K562 (cell line): ENCODE measurements around the gene TAF3. TPM values are rescaled to one million over a fixed set of nuclear protein-coding genes. Genes with fewer than 3 reads are reported as not detected.
A peak's percentile ranks its signal among the peaks of the same experiment; 100 is the strongest.

ENCODE experiments used
- ATAC-seq: fragments of 200-7000 bp; cut with Tn5 transposase; 3 replicates; pipeline ENCODE4 v1.9.1; 2020; ENCODE audit warnings: moderate library complexity
- BruUV-seq: library from RNA; stranded (reverse); fragments of 400-500 nt; replicated peaks from 2 replicates; lab custom pipeline; 2021; lab: Mats Ljungman, UMichigan
- CTCF ChIA-PET: fragments of 300-600 bp; formaldehyde crosslinking; extraction: SDS; loops from one replicate; lab custom pipeline; 2021; ENCODE audit warnings: low intra/inter-chr PET ratio; lab: Yijun Ruan, JAX
- POLR2A ChIA-PET: fragments of 300-600, 350-650 bp; sonication (Branson Sonifier 250); formaldehyde crosslinking; extraction: SDS; loops from one replicate; lab custom pipeline; 2021; ENCODE audit warnings: antibody characterized with exemption, inconsistent platforms; lab: Yijun Ruan, JAX
- DNase-seq, 4 experiments: peaks; one replicate each; pipeline versions ENCODE4 v3.0.0 to v3.0.0-alpha.2; 2011 to 2018; ENCODE audit warnings: low spot score in 3 of 4, mixed read lengths in 3 of 4; ENCODE audit errors: extremely low read depth in 1 of 4
- FAIRE-seq: peaks from 2 replicates; lab custom pipeline; 2011; peaks lifted over from hg19 to GRCh38; lab: Jason Lieb, UNC
- H2AFZ ChIP-seq: 2 replicates; pipeline ENCODE4 v1.6.0; 2011; ENCODE audit warnings: low read depth, low read length, control low read depth, inconsistent platforms
- H3K27ac ChIP-seq: fragments of 200-600 bp; 3 replicates; pipeline ENCODE4 v1.8.0; 2011; ENCODE audit warnings: low read depth, mild to moderate bottlenecking, control low read depth, inconsistent platforms, low read length, moderate library complexity, mixed read lengths; ENCODE audit errors: extremely low read depth
- H3K27me3 ChIP-seq, 2 experiments: fragments of 300-600 bp in 1 of 2; 2 replicates in 1 of 2; 3 replicates in 1 of 2; pipeline versions ENCODE4 v1.6.0 to v1.8.0; 2011; ENCODE audit warnings: inconsistent platforms in 2 of 2, low read length in 2 of 2, mild to moderate bottlenecking in 1 of 2, mixed read lengths in 1 of 2, moderate library complexity in 1 of 2; ENCODE audit not compliant: control insufficient read depth in 2 of 2, insufficient read depth in 2 of 2
- H3K36me3 ChIP-seq: fragments of 300-600 bp; 3 replicates; pipeline ENCODE4 v1.8.0; 2011; ENCODE audit warnings: mild to moderate bottlenecking, low read length, inconsistent platforms; ENCODE audit not compliant: control insufficient read depth, insufficient read depth
- H3K4me1 ChIP-seq, 2 experiments: fragments of 200-600 bp in 1 of 2; replicated peaks in 1 of 2; 2 replicates in 1 of 2; 3 replicates in 1 of 2; pipeline versions ENCODE4 v1.5.1 to v1.8.0; 2011; ENCODE audit warnings: inconsistent platforms in 2 of 2, low read length in 2 of 2, mild to moderate bottlenecking in 1 of 2, mixed read lengths in 1 of 2, moderate library complexity in 1 of 2; ENCODE audit not compliant: control insufficient read depth in 2 of 2, insufficient read depth in 2 of 2
- H3K4me2 ChIP-seq: 2 replicates; pipeline ENCODE4 v1.6.1; 2011; ENCODE audit warnings: low read length, control low read depth, inconsistent platforms, mixed read lengths; ENCODE audit not compliant: insufficient read depth
- H3K4me3 ChIP-seq: fragments of 200-600 bp; sonication (generic), shearing (Covaris generic); 2 replicates; pipeline ENCODE4 v1.5.1; 2016; ENCODE audit warnings: control low read depth, inconsistent platforms
- H3K79me2 ChIP-seq: fragments of 200-600 bp; 3 replicates; pipeline ENCODE4 v1.8.0; 2011; ENCODE audit warnings: low read length, inconsistent platforms; ENCODE audit not compliant: control insufficient read depth, insufficient read depth
- H3K9ac ChIP-seq, 2 experiments: 2 replicates each; pipeline versions ENCODE4 v1.6.0 to v1.6.1; 2011; ENCODE audit warnings: low read depth in 2 of 2, low read length in 2 of 2, control low read depth in 1 of 2, inconsistent platforms in 1 of 2, mild to moderate bottlenecking in 1 of 2, mixed read lengths in 1 of 2; ENCODE audit not compliant: insufficient read depth in 1 of 2
- H3K9me1 ChIP-seq: one replicate; pipeline ENCODE4 v1.6.0; 2011; ENCODE audit warnings: inconsistent platforms, mild to moderate bottlenecking, low read length, moderate library complexity; ENCODE audit not compliant: control insufficient read depth, insufficient read depth
- H3K9me3 ChIP-seq: replicated peaks from 2 replicates; pipeline ENCODE4 v1.5.1; 2011; ENCODE audit warnings: low read depth, low read length, inconsistent platforms; ENCODE audit not compliant: control insufficient read depth, insufficient read depth
- H4K20me1 ChIP-seq: replicated peaks from 2 replicates; pipeline ENCODE4 v1.6.1; 2011; ENCODE audit warnings: low read length, inconsistent platforms, mixed read lengths; ENCODE audit not compliant: control insufficient read depth, insufficient read depth
- POU5F1 ChIP-seq: fragments of 150-350 bp; IDR thresholded peaks from 2 replicates; pipeline ENCODE4 v1.6.1; 2014; ENCODE audit warnings: borderline replicate concordance, low read length, low read depth, mild to moderate bottlenecking; ENCODE audit not compliant: partially characterized antibody
- RBM14 ChIP-seq: fragments of 200-400 bp; formaldehyde crosslinking; IDR thresholded peaks from 2 replicates; pipeline ENCODE4 v1.6.1; 2018; ENCODE audit warnings: low read depth, mild to moderate bottlenecking, low read length, moderate library complexity, borderline replicate concordance; ENCODE audit not compliant: insufficient read depth
- RFX1 ChIP-seq: fragments of 450-650 bp; IDR thresholded peaks from 2 replicates; pipeline ENCODE4 v1.6.1; 2016; ENCODE audit warnings: mild to moderate bottlenecking, moderate library complexity
- RREB1 ChIP-seq: fragments of 250-450 bp; sonication (Bioruptor Pico); IDR thresholded peaks from 2 replicates; pipeline ENCODE4 v1.4.0; 2020
- SOX6 ChIP-seq: fragments of 450-650 bp; IDR thresholded peaks from 2 replicates; pipeline ENCODE4 v1.6.1; 2014; ENCODE audit warnings: mild to moderate bottlenecking
- WGBS: fragments of 100-300 bp; shearing (Covaris generic); methylation state at CpG from one replicate; pipeline ENCODE4 v1.1.6; 2016; ENCODE audit warnings: low coverage, mixed read lengths; ENCODE audit not compliant: insufficient coverage; ENCODE audit errors: missing lambda C conversion rate; 5-methylcytosine and 5-hydroxymethylcytosine counted together
- in situ Hi-C: fragments of 300-500 bp; cut with MboI; formaldehyde crosslinking; loops from 4 replicates; pipeline ENCODE4 v1.15.0; 2018; ENCODE audit warnings: inconsistent platforms, mixed read lengths
- intact Hi-C: fragments of 100-400 bp; cut with micrococcal nuclease; formaldehyde crosslinking; loops from 2 replicates; pipeline ENCODE4 v1.14.2; 2022
- polyA plus RNA-seq, 8 experiments: library from polyadenylated mRNA; depleted of rRNA in 4 of 8; stranded (reverse) in 5 of 8; unstranded in 3 of 8; fragments of >200 nt; fragmentation: Nextera tagmentation in 2 of 8; fragmentation: Illumina TruSeq in 1 of 8; extraction: Ambion mirVana in 2 of 8; extraction: Trizol in 1 of 8; gene quantifications; 2 replicates each; pipeline versions ENCODE4 v1.2.1 to v1.2.3, GENCODE V29; 2011 to 2014; ENCODE audit warnings: inconsistent platforms in 1 of 8, missing spikeins in 1 of 8
- total RNA-seq, 7 experiments: library from RNA; depleted of rRNA in 6 of 7; stranded (reverse); fragments of >200 nt in 6 of 7; fragmentation: Illumina TruSeq in 2 of 7; extraction: Trizol in 2 of 7; gene quantifications; 2 replicates each; pipeline versions ENCODE4 v1.2.1 to v1.2.3, GENCODE V29; 2011 to 2021; ENCODE audit warnings: low replicate concordance in 1 of 7

Gene TAF3
- total and polyA plus RNA-seq, 9 of the 15 experiments (the other 6 are each of a cell fraction or from before 2014, with no cell fraction given), result 1.5 to 9.9 (median 4.1) TPM

GRCh38 chr10:7901256-7901655 lies 83.0 kb downstream of the TAF3 start (continued):
- TF ChIP-seq RREB1 (CRISPR knock-in tag) (no peak), SOX6 (no peak), RBM14 (no peak), POU5F1 (no peak)
- TF ChIP-seq, all 486 proteins: peak for 0

DNA sequence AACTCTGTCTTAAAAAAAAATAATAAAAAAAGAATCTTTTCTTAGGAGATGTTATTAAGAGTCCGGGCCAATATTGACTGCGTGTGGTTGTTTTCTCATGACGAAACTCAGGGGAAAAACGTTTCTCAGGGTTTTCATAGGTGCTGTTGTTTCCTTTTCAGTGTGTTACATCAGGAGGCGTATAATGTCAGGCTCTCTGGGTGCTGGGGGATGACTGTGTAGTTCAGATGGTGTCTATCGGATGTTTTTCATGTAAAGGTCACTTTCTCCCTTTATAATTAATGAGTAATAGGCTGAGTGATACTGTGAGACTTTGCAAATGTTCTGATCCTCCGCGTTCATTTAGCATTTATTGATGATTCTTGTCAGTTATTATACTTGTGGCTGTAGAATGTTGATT lies 84.1 kb downstream of the TAF3 start:
- in situ Hi-C loops, result no loop called here
- no peak for TF ChIP-seq RFX1
- TF ChIP-seq, all 486 proteins: peak for 0

More for the DNA sequence above, 84.1 kb downstream of the TAF3 start:
- POLR2A ChIA-PET, result no interaction called here
- CTCF ChIA-PET, result no interaction called here
- FAIRE-seq (no peak), ATAC-seq (peak; percentile 56), DNase-seq (no peak)
- WGBS, result 64% methylated on average over 8 of the region's 8 CpGs
- Histone ChIP-seq H3K36me3 (no peaks in the 10 kb centered on the region), H4K20me1 (peaks cover 6% of the 10 kb centered on the region; the same call in 1 of the 2 replicates), H3K4me1 (no peaks in the 10 kb centered on the region), H3K4me2 (no peak overlapping the region), H3K9me1 (no peaks in the 10 kb centered on the region), H3K79me2 (0 out of 3 replicates have a peak, but pooled peaks cover 2% of the 10 kb centered on the region), H3K27ac (no peak overlapping the region), H2AFZ (no peak overlapping the region), H3K4me3 (no peak overlapping the region), H3K9me3 (no peaks in the 10 kb centered on the region), H3K9ac (no peak overlapping the region), H3K27me3 (no peaks in the 10 kb centered on the region)
- no TSS peak for BruUV-seq
- intact Hi-C loops, result no loop called here
